ENCODE results near the gene JCAD.

GRCh38 chr10:30040597-30040996, 18.8 kb downstream of the JCAD start:
- no peak for TF ChIP-seq CTCF (IDR thresholded peaks at IDR 0.05)
- no peak for TF ChIP-seq POLR2AphosphoS5 (IDR thresholded peaks at IDR 0.05)
- TF ChIP-seq POLR2A (IDR thresholded peaks at IDR 0.05): no peak

All from suprapubic skin (tissue), 4 donors.